NCI-H345 (cell line): ENCODE data around the gene LIN52.

Experiments used
- DNase-seq: peaks from one replicate; lab custom pipeline; 2025; lab: John Stamatoyannopoulos, UW

LIN52 gene

GRCh38 chr14:74237441-74237840 is 152.7 kb downstream of the LIN52 start:
- no peak for DNase-seq

- no peak for DNase-seq
These were observed 154.5 kb downstream of the LIN52 start, which contains the start of gene VSX2 for GRCh38 chr14:74238974-74239847. TSS of gene VSX2 (plus strand) at chr14:74239449. CDS start at chr14:74239562, 113 bp downstream.

- DNase-seq, result no peak
These were observed 155.4 kb downstream of the LIN52 start for GRCh38 chr14:74239848-74240793.

- no peak for DNase-seq
These were observed 156.3 kb downstream of the LIN52 start for GRCh38 chr14:74240794-74241651.

- DNase-seq, result no peak
These were observed 156.9 kb downstream of the LIN52 start for GRCh38 chr14:74241652-74242017.

- DNase-seq, result no peak
These were observed 157.4 kb downstream of the LIN52 start for GRCh38 chr14:74242021-74242779.

GRCh38 chr14:74242780-74243042 is 158.0 kb downstream of the LIN52 start:
- DNase-seq, result no peak

GRCh38 chr14:74243051-74243450 is 158.3 kb downstream of the LIN52 start:
- DNase-seq, result no peak

- no peak for DNase-seq
These were observed 159.4 kb downstream of the LIN52 start for GRCh38 chr14:74244115-74244514.

GRCh38 chr14:74245292-74245691 is 160.5 kb downstream of the LIN52 start:
- peak; percentile 35 for DNase-seq

GRCh38 chr14:74246542-74246941 is 161.8 kb downstream of the LIN52 start:
- DNase-seq, result no peak

- DNase-seq, result no peak
These were observed 163.3 kb downstream of the LIN52 start for GRCh38 chr14:74248017-74248416.

GRCh38 chr14:74249433-74250375 is 164.9 kb downstream of the LIN52 start:
- DNase-seq, result peak; percentile 24
